ENCODE measurements around the gene LPIN1.

LPIN1 gene

GRCh38 chr2:11872247-11872947, 126.0 kb downstream of the LPIN1 start:
- DNase-seq, result no peak

GRCh38 chr2:11872948-11873269, 126.5 kb downstream of the LPIN1 start:
- no peak for DNase-seq

GRCh38 chr2:11873356-11874154, 127.1 kb downstream of the LPIN1 start:
- no peak for DNase-seq

GRCh38 chr2:11874861-11875260, 128.4 kb downstream of the LPIN1 start:
- DNase-seq, result no peak

GRCh38 chr2:11875481-11875880, 129.0 kb downstream of the LPIN1 start:
- DNase-seq, result no peak

GRCh38 chr2:11876436-11876835, 130.0 kb downstream of the LPIN1 start:
- no peak for DNase-seq

- no peak for DNase-seq
Observed at GRCh38 chr2:11876889-11877288, 130.5 kb downstream of the LPIN1 start.
